COLO668 (cell line): ENCODE measurements around the gene USP47.

Experiments used
- DNase-seq: peaks from one replicate; lab custom pipeline; 2025; ENCODE audit not compliant: unreplicated experiment; lab: John Stamatoyannopoulos, UW

USP47 gene

GRCh38 chr11:11978792-11979487 is 137.2 kb downstream of the USP47 start:
- no peak for DNase-seq

GRCh38 chr11:11979488-11980117 is 137.8 kb downstream of the USP47 start:
- DNase-seq = no peak

- no peak for DNase-seq
Measured at GRCh38 chr11:11980200-11980599, 138.4 kb downstream of the USP47 start.

- DNase-seq = no peak
Measured at GRCh38 chr11:11980841-11981308, 139.1 kb downstream of the USP47 start.

GRCh38 chr11:11981364-11981763 is 139.6 kb downstream of the USP47 start:
- DNase-seq = no peak

- DNase-seq = no peak
Measured at GRCh38 chr11:11981840-11982239, 140.1 kb downstream of the USP47 start.

- DNase-seq = no peak
Measured at GRCh38 chr11:11982461-11982860, 140.7 kb downstream of the USP47 start.

GRCh38 chr11:11982975-11983374 is 141.2 kb downstream of the USP47 start:
- DNase-seq = no peak

GRCh38 chr11:11983427-11983826 is 141.7 kb downstream of the USP47 start:
- DNase-seq = no peak

- no peak for DNase-seq
Measured at GRCh38 chr11:11984563-11984962, 142.8 kb downstream of the USP47 start.

GRCh38 chr11:11985016-11985715 is 143.4 kb downstream of the USP47 start:
- DNase-seq = no peak

GRCh38 chr11:11985954-11986949 is 144.5 kb downstream of the USP47 start:
- DNase-seq = no peak

GRCh38 chr11:11987503-11988022 is 145.8 kb downstream of the USP47 start:
- DNase-seq = no peak

GRCh38 chr11:11988099-11988651 is 146.4 kb downstream of the USP47 start:
- no peak for DNase-seq

- DNase-seq = no peak
Measured at GRCh38 chr11:11988681-11989261, 147.0 kb downstream of the USP47 start.

- DNase-seq = no peak
Measured at GRCh38 chr11:11989774-11990744, 148.3 kb downstream of the USP47 start.

- no peak for DNase-seq
Measured at GRCh38 chr11:11992257-11993212, 150.8 kb downstream of the USP47 start.

GRCh38 chr11:11993839-11994238 is 152.1 kb downstream of the USP47 start:
- DNase-seq = no peak
